ENCODE results near the gene ARHGAP10.

DNA sequence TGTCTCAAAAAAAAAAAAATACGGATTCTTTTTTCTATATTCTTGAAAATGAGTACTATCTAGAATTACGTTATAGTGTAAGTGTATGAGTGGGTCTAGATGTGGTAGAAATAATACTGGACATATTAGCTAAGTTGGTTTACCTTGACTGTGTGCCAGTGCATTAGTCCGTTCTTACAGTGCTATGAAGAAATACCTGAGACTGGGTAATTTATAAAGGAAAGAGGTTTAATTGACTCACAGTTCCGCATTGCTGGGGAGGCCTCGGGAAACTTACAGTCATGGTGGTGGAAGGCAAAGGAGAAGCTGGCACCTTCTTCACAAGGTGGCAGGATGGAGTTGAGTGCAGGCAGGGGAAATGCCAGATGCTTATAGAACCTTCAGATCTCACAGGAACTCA lies 92.4 kb downstream of the ARHGAP10 start:
- TF ChIP-seq, protein P1, sequence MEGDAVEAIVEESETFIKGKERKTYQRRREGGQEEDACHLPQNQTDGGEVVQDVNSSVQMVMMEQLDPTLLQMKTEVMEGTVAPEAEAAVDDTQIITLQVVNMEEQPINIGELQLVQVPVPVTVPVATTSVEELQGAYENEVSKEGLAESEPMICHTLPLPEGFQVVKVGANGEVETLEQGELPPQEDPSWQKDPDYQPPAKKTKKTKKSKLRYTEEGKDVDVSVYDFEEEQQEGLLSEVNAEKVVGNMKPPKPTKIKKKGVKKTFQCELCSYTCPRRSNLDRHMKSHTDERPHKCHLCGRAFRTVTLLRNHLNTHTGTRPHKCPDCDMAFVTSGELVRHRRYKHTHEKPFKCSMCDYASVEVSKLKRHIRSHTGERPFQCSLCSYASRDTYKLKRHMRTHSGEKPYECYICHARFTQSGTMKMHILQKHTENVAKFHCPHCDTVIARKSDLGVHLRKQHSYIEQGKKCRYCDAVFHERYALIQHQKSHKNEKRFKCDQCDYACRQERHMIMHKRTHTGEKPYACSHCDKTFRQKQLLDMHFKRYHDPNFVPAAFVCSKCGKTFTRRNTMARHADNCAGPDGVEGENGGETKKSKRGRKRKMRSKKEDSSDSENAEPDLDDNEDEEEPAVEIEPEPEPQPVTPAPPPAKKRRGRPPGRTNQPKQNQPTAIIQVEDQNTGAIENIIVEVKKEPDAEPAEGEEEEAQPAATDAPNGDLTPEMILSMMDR (conservative IDR thresholded peaks at IDR 0.05; ENCODE audit: low read depth, low read length): no peak
- TF ChIP-seq EZH2 (IDR thresholded peaks at IDR 0.05; ENCODE audit: borderline replicate concordance, low read depth, low read length, poor library complexity, severe bottlenecking): no peak

Data from A673 (cell line).